ENCODE measurements around the gene PREPL. TPM values are rescaled to one million over a fixed set of nuclear protein-coding genes. Genes with fewer than 3 reads are reported as not detected.
A peak's percentile ranks its signal among the peaks of the same experiment; 100 is the strongest.

Gene PREPL
- total and polyA plus RNA-seq, 2 experiments from 2014 or later, result 31.5 to 38.6 TPM

GRCh38 chr2:44347526-44347925, 13.8 kb downstream of the PREPL start:
- H3K79me2 ChIP-seq (ENCODE audit: insufficient read depth), result peaks cover 45% of the 10 kb centered on the region
- H3F3A ChIP-seq (ENCODE audit: insufficient read depth), result peaks cover 31% of the 10 kb centered on the region
- H3K36me3 ChIP-seq (ENCODE audit: low read depth), result peaks cover 26% of the 10 kb centered on the region
- DNase-seq, result no peak
- H2AFZ ChIP-seq, result no peak overlapping the region
- no peaks in the 10 kb centered on the region for H3K9me2 ChIP-seq (ENCODE audit: insufficient read depth)
- H3K4me3 ChIP-seq, result no peak overlapping the region
- H3K4me2 ChIP-seq (ENCODE audit: unreplicated experiment), result peak overlapping the region; percentile 74
- no peaks in the 10 kb centered on the region for H3K9me3 ChIP-seq (ENCODE audit: low read depth)
- H3K27me3 ChIP-seq (replicated peaks; ENCODE audit: insufficient read depth), result no peaks in the 10 kb centered on the region
- H3K9ac ChIP-seq, result no peak overlapping the region
- in situ Hi-C loops (cut with MboI), result no loop called here
- H3K4me1 ChIP-seq (ENCODE audit: insufficient read depth), result peaks cover 39% of the 10 kb centered on the region
- no peaks in the 10 kb centered on the region for H4K20me1 ChIP-seq (ENCODE audit: insufficient read depth)
- H3K27ac ChIP-seq, result no peak overlapping the region
- WGBS, 2 experiments (ENCODE audit: low coverage in 1 of 2, low lambda C conversion rate in 2 of 2, missing lambda C conversion rate in 2 of 2), result 34 to 38% methylated on average over 2 of the region's 2 CpGs
- TF ChIP-seq EZH2phosphoT487 (IDR thresholded peaks at IDR 0.05; ENCODE audit: insufficient read depth, low read depth) (no peak), EZH2 (IDR thresholded peaks at IDR 0.05; ENCODE audit: insufficient read depth, poor library complexity, severe bottlenecking) (no peak)

GRCh38 chr2:44342854-44343253, 18.4 kb downstream of the PREPL start:
- peak; percentile 21 for DNase-seq
- H3F3A ChIP-seq (ENCODE audit: insufficient read depth), result peaks cover 4% of the 10 kb centered on the region; the same call in 1 of the 2 replicates
- no peak overlapping the region for H3K4me2 ChIP-seq (ENCODE audit: unreplicated experiment)
- H3K9me3 ChIP-seq (ENCODE audit: low read depth), result no peaks in the 10 kb centered on the region
- no peak for TF ChIP-seq EZH2phosphoT487 (IDR thresholded peaks at IDR 0.05; ENCODE audit: insufficient read depth, low read depth)
- no peak overlapping the region for H3K4me3 ChIP-seq
- H3K27ac ChIP-seq, result no peak overlapping the region
- no peaks in the 10 kb centered on the region for H3K9me2 ChIP-seq (ENCODE audit: insufficient read depth)
- H3K9ac ChIP-seq, result no peak overlapping the region
- 93 to 94% methylated on average over 1 of the region's 1 CpG for WGBS, 2 experiments (ENCODE audit: low coverage in 1 of 2, low lambda C conversion rate in 2 of 2, missing lambda C conversion rate in 2 of 2)
- in situ Hi-C loops (cut with MboI), result no loop called here
- H4K20me1 ChIP-seq (ENCODE audit: insufficient read depth), result no peaks in the 10 kb centered on the region
- peaks cover 66% of the 10 kb centered on the region for H3K36me3 ChIP-seq (ENCODE audit: low read depth)
- H3K79me2 ChIP-seq (ENCODE audit: insufficient read depth), result peaks cover 22% of the 10 kb centered on the region
- peaks cover 9% of the 10 kb centered on the region for H3K4me1 ChIP-seq (ENCODE audit: insufficient read depth)
- H2AFZ ChIP-seq, result no peak overlapping the region
- no peaks in the 10 kb centered on the region for H3K27me3 ChIP-seq (replicated peaks; ENCODE audit: insufficient read depth)

- WGBS, 2 experiments (ENCODE audit: low coverage in 1 of 2, low lambda C conversion rate in 2 of 2, missing lambda C conversion rate in 2 of 2), result 97 to 100% methylated on average over 2 of the region's 2 CpGs
- H3K36me3 ChIP-seq (ENCODE audit: low read depth), result peaks cover 40% of the 10 kb centered on the region
- H4K20me1 ChIP-seq (ENCODE audit: insufficient read depth), result no peaks in the 10 kb centered on the region
- no peaks in the 10 kb centered on the region for H3K27me3 ChIP-seq (replicated peaks; ENCODE audit: insufficient read depth)
- H3K9me3 ChIP-seq (ENCODE audit: low read depth), result no peaks in the 10 kb centered on the region
- H3K4me1 ChIP-seq (ENCODE audit: insufficient read depth), result peaks cover 2% of the 10 kb centered on the region; the same call in 1 of the 2 replicates
- DNase-seq, result peak; percentile 6
- no peak overlapping the region for H3K9ac ChIP-seq
- no peak overlapping the region for H3K4me2 ChIP-seq (ENCODE audit: unreplicated experiment)
- no peak overlapping the region for H2AFZ ChIP-seq
- H3F3A ChIP-seq (ENCODE audit: insufficient read depth), result no peaks in the 10 kb centered on the region
- H3K4me3 ChIP-seq, result no peak overlapping the region
- in situ Hi-C loops (cut with MboI), result no loop called here
- no peaks in the 10 kb centered on the region for H3K9me2 ChIP-seq (ENCODE audit: insufficient read depth)
- H3K27ac ChIP-seq, result no peak overlapping the region
- TF ChIP-seq EZH2 (IDR thresholded peaks at IDR 0.05; ENCODE audit: insufficient read depth, poor library complexity, severe bottlenecking) (no peak), EZH2phosphoT487 (IDR thresholded peaks at IDR 0.05; ENCODE audit: insufficient read depth, low read depth) (no peak)
- peaks cover 7% of the 10 kb centered on the region; the same call in 1 of the 2 replicates for H3K79me2 ChIP-seq (ENCODE audit: insufficient read depth)
Measured at GRCh38 chr2:44335806-44336538, 25.3 kb downstream of the PREPL start.

- Histone ChIP-seq H3K36me3 (ENCODE audit: low read depth) (peaks cover 29% of the 10 kb centered on the region), H2AFZ (no peak overlapping the region), H3K9ac (no peak overlapping the region), H3K4me2 (ENCODE audit: unreplicated experiment) (no peak overlapping the region), H3K4me1 (ENCODE audit: insufficient read depth) (peaks cover 7% of the 10 kb centered on the region; the same call in 1 of the 2 replicates), H3K9me2 (ENCODE audit: insufficient read depth) (no peaks in the 10 kb centered on the region), H3K9me3 (ENCODE audit: low read depth) (no peaks in the 10 kb centered on the region), H3K27me3 (replicated peaks; ENCODE audit: insufficient read depth) (no peaks in the 10 kb centered on the region), H3K4me3 (no peak overlapping the region), H3K79me2 (ENCODE audit: insufficient read depth) (peaks cover 7% of the 10 kb centered on the region; the same call in 1 of the 2 replicates), H3K27ac (no peak overlapping the region), H3F3A (ENCODE audit: insufficient read depth) (no peaks in the 10 kb centered on the region), H4K20me1 (ENCODE audit: insufficient read depth) (no peaks in the 10 kb centered on the region)
- TF ChIP-seq EZH2phosphoT487 (IDR thresholded peaks at IDR 0.05; ENCODE audit: insufficient read depth, low read depth), result no peak
- TF ChIP-seq EZH2 (IDR thresholded peaks at IDR 0.05; ENCODE audit: insufficient read depth, poor library complexity, severe bottlenecking), result no peak
- 100% methylated on average over 1 of the region's 1 CpG for WGBS, 2 experiments (ENCODE audit: low coverage in 1 of 2, low lambda C conversion rate in 2 of 2, missing lambda C conversion rate in 2 of 2)
- in situ Hi-C loops (cut with MboI), result no loop called here
- no peak for DNase-seq
Measured at GRCh38 chr2:44333994-44334393, 27.3 kb downstream of the PREPL start.
